Measurements from ENCODE around the gene MTERF4. TPM values are rescaled to one million over a fixed set of nuclear protein-coding genes. Genes with fewer than 3 reads are reported as not detected.

MTERF4 gene
- total and polyA plus RNA-seq, 2 of the 8 experiments (the other 6 are each of a cell fraction or from before 2014, with no cell fraction given), result 25.9 to 28.5 TPM

GRCh38 chr2:241149925-241150659 lies 48.0 kb upstream of the MTERF4 start, which contains the start of gene PPP1R7 (continued):
- TF ChIP-seq POLR2AphosphoS5 (IDR thresholded peaks at IDR 0.05; ENCODE audit: low read depth, low read length) (peak; percentile 84), TEAD4 (IDR thresholded peaks at IDR 0.05; ENCODE audit: low read depth, low read length) (no peak)

Measured in H1 (cell line).